ENCODE data around the gene HPSE2. TPM values are rescaled to one million over a fixed set of nuclear protein-coding genes. Genes with fewer than 3 reads are reported as not detected.

The HPSE2 gene
- total RNA-seq, 1 donor from 2014 or later, result not detected

DNA sequence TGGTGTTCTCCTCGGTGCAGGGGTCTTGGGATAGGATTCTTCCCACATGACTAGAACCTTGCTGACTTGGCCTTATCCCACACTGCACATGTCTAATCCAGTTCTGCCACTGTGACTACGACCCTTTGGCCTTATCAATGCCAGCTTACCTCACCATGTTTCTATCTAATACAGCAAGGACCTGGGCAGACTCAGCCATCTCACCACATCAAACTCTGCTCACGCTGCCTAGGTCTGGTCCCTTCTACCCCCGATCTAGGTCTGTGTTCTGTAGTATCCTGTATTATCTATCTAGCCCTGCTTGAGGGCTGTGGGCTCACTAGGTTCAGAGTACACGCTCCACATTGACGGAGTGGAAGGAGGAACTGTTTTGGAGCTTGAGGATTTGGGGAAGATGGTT, 282.4 kb downstream of the HPSE2 start:
- no peak overlapping the region for H3K4me3 ChIP-seq (ENCODE audit: low read depth, low read length)
- DNase-seq (ENCODE audit: low read depth), result no peak
- TF ChIP-seq CTCF (conservative IDR thresholded peaks at IDR 0.05; ENCODE audit: low read depth, low read length), result no peak

DNA sequence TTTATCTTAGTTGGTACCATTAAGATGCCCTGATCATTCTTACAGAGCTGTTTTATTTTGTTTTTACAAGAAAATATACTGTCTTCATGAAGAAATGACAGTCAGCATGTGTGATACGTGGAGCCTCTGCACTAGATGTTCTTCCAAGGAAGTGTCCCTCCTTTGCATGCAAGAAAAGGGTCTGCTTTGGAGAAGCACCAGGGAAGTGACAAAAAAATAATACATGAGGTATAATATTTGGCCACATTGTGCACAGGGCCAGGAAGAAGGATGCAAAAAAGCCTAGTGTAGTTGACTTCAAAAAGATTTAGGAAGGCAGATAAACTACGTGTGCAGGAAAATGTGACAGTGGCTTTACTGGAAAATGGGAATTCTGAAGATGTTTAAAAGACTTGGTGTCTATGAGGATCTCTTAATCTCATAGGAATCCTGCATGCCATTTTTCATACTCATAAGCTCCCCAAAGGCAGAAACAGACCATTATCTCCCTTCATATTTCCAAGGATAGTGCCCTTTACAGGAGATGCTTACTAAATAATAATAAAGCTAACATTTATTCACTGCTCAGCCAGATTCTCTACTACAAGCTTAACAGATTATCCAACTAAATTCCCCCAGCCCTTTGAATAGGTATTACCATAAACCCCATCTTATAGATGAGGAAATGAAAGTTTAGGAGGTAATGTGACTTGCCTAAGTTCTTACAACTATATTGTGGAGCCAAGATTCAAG, 284.2 kb downstream of the HPSE2 start:
- no peak for TF ChIP-seq CTCF (conservative IDR thresholded peaks at IDR 0.05; ENCODE audit: low read depth, low read length)
- H3K4me3 ChIP-seq (ENCODE audit: low read depth, low read length), result no peak overlapping the region
- DNase-seq (ENCODE audit: low read depth), result no peak

GRCh38 chr10:98950106-98950505, 285.5 kb downstream of the HPSE2 start:
- no peak overlapping the region for H3K4me3 ChIP-seq (ENCODE audit: low read depth, low read length)
- no peak for TF ChIP-seq CTCF (conservative IDR thresholded peaks at IDR 0.05; ENCODE audit: low read depth, low read length)
- DNase-seq (ENCODE audit: low read depth), result no peak

GRCh38 chr10:98949306-98949705, 286.3 kb downstream of the HPSE2 start:
- no peak for DNase-seq (ENCODE audit: low read depth)
- TF ChIP-seq CTCF (conservative IDR thresholded peaks at IDR 0.05; ENCODE audit: low read depth, low read length), result no peak
- no peak overlapping the region for H3K4me3 ChIP-seq (ENCODE audit: low read depth, low read length)

GRCh38 chr10:98943681-98944080, 292.0 kb downstream of the HPSE2 start:
- no peak for DNase-seq (ENCODE audit: low read depth)
- H3K4me3 ChIP-seq (ENCODE audit: low read depth, low read length), result no peak overlapping the region
- no peak for TF ChIP-seq CTCF (conservative IDR thresholded peaks at IDR 0.05; ENCODE audit: low read depth, low read length)

- no peak for TF ChIP-seq CTCF (conservative IDR thresholded peaks at IDR 0.05; ENCODE audit: low read depth, low read length)
- no peak overlapping the region for H3K4me3 ChIP-seq (ENCODE audit: low read depth, low read length)
- DNase-seq (ENCODE audit: low read depth), result no peak
Observed at GRCh38 chr10:98929709-98930108, 305.9 kb downstream of the HPSE2 start.

GRCh38 chr10:98925651-98926050, 310.0 kb downstream of the HPSE2 start:
- TF ChIP-seq CTCF (conservative IDR thresholded peaks at IDR 0.05; ENCODE audit: low read depth, low read length), result no peak
- H3K4me3 ChIP-seq (ENCODE audit: low read depth, low read length), result no peak overlapping the region
- no peak for DNase-seq (ENCODE audit: low read depth)

All from epithelial cell of proximal tubule (primary cell).